H1 (cell line): Measurements from ENCODE around the gene TCERG1. TPM values are rescaled to one million over a fixed set of nuclear protein-coding genes. Genes with fewer than 3 reads are reported as not detected.

ENCODE experiments used
- CTCF ChIA-PET: fragments of 300-600 bp; sonication (Branson Sonifier 250); formaldehyde crosslinking; loops from one replicate; lab custom pipeline; 2021; ENCODE audit not compliant: partially characterized antibody; lab: Charles Lee
- POLR2A ChIA-PET: fragments of 300-600 bp; sonication (Branson Sonifier 250); formaldehyde crosslinking; loops from one replicate; lab custom pipeline; 2021; ENCODE audit warnings: inconsistent platforms; ENCODE audit not compliant: partially characterized antibody; lab: Charles Lee
- DNase-seq, 2 experiments: peaks; one replicate each; pipeline versions ENCODE4 v3.0.0 to v3.0.0-alpha.2; 2010 to 2022; ENCODE audit warnings: low spot score in 2 of 2, low read depth in 1 of 2, mixed read lengths in 1 of 2
- FAIRE-seq: peaks from 2 replicates; lab custom pipeline; 2011; peaks lifted over from hg19 to GRCh38; lab: Jason Lieb, UNC
- H2AFZ ChIP-seq: 2 replicates; pipeline ENCODE4 v1.8.1; 2012; ENCODE audit warnings: low read length, inconsistent platforms
- H2AK5ac ChIP-seq: 2 replicates; pipeline ENCODE4 v1.6.1; 2013; ENCODE audit warnings: low read depth, low read length
- H2BK120ac ChIP-seq: replicated peaks from 2 replicates; pipeline ENCODE3; 2013; ENCODE audit warnings: low read depth, low read length, inconsistent platforms
- H2BK12ac ChIP-seq: 2 replicates; pipeline ENCODE4 v1.6.1; 2013; ENCODE audit warnings: low read depth, low read length
- H2BK15ac ChIP-seq: 2 replicates; pipeline ENCODE4 v1.6.1; 2013; ENCODE audit warnings: low read length
- H2BK20ac ChIP-seq: 2 replicates; pipeline ENCODE4 v1.6.1; 2013; ENCODE audit warnings: low read length
- H2BK5ac ChIP-seq: 2 replicates; pipeline ENCODE4 v1.6.1; 2013; ENCODE audit warnings: low read depth, low read length
- H3K14ac ChIP-seq: 2 replicates; pipeline ENCODE4 v1.6.1; 2013; ENCODE audit warnings: inconsistent platforms; ENCODE audit not compliant: insufficient read length
- H3K18ac ChIP-seq: 2 replicates; pipeline ENCODE4 v1.6.1; 2013; ENCODE audit warnings: low read length; ENCODE audit errors: extremely low read depth
- H3K23ac ChIP-seq: 2 replicates; pipeline ENCODE4 v1.6.1; 2013; ENCODE audit warnings: inconsistent platforms; ENCODE audit not compliant: insufficient read length
- H3K23me2 ChIP-seq: 2 replicates; pipeline ENCODE4 v1.6.1; 2013; ENCODE audit warnings: low read depth, low read length
- H3K27ac ChIP-seq: 2 replicates; pipeline ENCODE4 v1.6.1; 2011; ENCODE audit warnings: low read depth, low read length, inconsistent platforms
- H3K27me3 ChIP-seq, 4 experiments: replicated peaks in 1 of 4; 1 replicate in 1 of 4; 2 replicates in 3 of 4; pipeline versions ENCODE4 v1.6.1 to v1.8.1; 2011 to 2013; ENCODE audit warnings: low read length in 3 of 4, mild to moderate bottlenecking in 3 of 4, inconsistent platforms in 2 of 4, mixed read lengths in 2 of 4, moderate library complexity in 1 of 4; ENCODE audit not compliant: control insufficient read depth in 3 of 4, insufficient read depth in 3 of 4; ENCODE audit errors: extremely low read depth in 1 of 4
- H3K36me3 ChIP-seq, 4 experiments: 2 replicates each; pipeline versions ENCODE4 v1.6.1 to v1.8.1; 2011 to 2013; ENCODE audit warnings: mild to moderate bottlenecking in 4 of 4, low read length in 3 of 4, moderate library complexity in 2 of 4, control low read depth in 1 of 4, inconsistent platforms in 1 of 4; ENCODE audit not compliant: insufficient read depth in 4 of 4, control insufficient read depth in 2 of 4
- H3K4ac ChIP-seq: replicated peaks from 2 replicates; pipeline ENCODE3; 2013; ENCODE audit warnings: low read length, low read depth, mixed read lengths, inconsistent platforms; ENCODE audit not compliant: insufficient read length
- H3K4me1 ChIP-seq, 4 experiments: replicated peaks in 1 of 4; 1 replicate in 1 of 4; 2 replicates in 3 of 4; pipeline versions ENCODE4 v1.6.1 to v1.8.1; 2011 to 2013; ENCODE audit warnings: low read length in 3 of 4, inconsistent platforms in 2 of 4, mixed read lengths in 1 of 4; ENCODE audit not compliant: insufficient read depth in 4 of 4, control insufficient read depth in 3 of 4
- H3K4me2 ChIP-seq, 2 experiments: 2 replicates each; pipeline versions ENCODE4 v1.6.1 to v1.8.1; 2011 to 2013; ENCODE audit warnings: low read depth in 2 of 2, low read length in 2 of 2, control low read depth in 1 of 2, inconsistent platforms in 1 of 2, mild to moderate bottlenecking in 1 of 2; ENCODE audit not compliant: insufficient read depth in 1 of 2
- H3K4me3 ChIP-seq, 4 experiments: fragments of 200-600, 300-600 bp in 1 of 4; sonication (generic), shearing (Covaris generic), sonication (Bioruptor Twin) in 1 of 4; 2 replicates each; pipeline versions ENCODE4 v1.5.1 to v1.8.1; 2011 to 2016; ENCODE audit warnings: low read length in 4 of 4, low read depth in 3 of 4, control low read depth in 2 of 4, inconsistent platforms in 2 of 4, mild to moderate bottlenecking in 2 of 4, mixed read lengths in 1 of 4, moderate library complexity in 1 of 4; ENCODE audit not compliant: insufficient read depth in 2 of 4; ENCODE audit errors: extremely low read depth in 1 of 4
- H3K56ac ChIP-seq: replicated peaks from 2 replicates; pipeline ENCODE3; 2013; ENCODE audit warnings: low read depth, mild to moderate bottlenecking, mixed read lengths, low read length, inconsistent platforms; ENCODE audit not compliant: insufficient read length
- H3K79me1 ChIP-seq: 2 replicates; pipeline ENCODE4 v1.6.1; 2013; ENCODE audit warnings: low read depth, low read length, control low read depth
- H3K79me2 ChIP-seq, 2 experiments: 2 replicates each; pipeline versions ENCODE4 v1.6.1 to v1.8.1; 2012 to 2013; ENCODE audit warnings: low read length in 2 of 2, mild to moderate bottlenecking in 2 of 2, inconsistent platforms in 1 of 2; ENCODE audit not compliant: insufficient read depth in 2 of 2, control insufficient read depth in 1 of 2
- H3K9ac ChIP-seq, 4 experiments: replicated peaks in 1 of 4; 1 replicate in 1 of 4; 2 replicates in 3 of 4; pipeline versions ENCODE4 v1.6.1 to v1.8.1; 2011 to 2013; ENCODE audit warnings: low read depth in 3 of 4, low read length in 3 of 4, control low read depth in 2 of 4, mild to moderate bottlenecking in 2 of 4, moderate library complexity in 2 of 4, inconsistent platforms in 1 of 4; ENCODE audit errors: extremely low read depth in 1 of 4
- H3K9me3 ChIP-seq, 2 experiments: 2 replicates each; pipeline versions ENCODE4 v1.6.1 to v1.8.1; 2012 to 2013; ENCODE audit warnings: mild to moderate bottlenecking in 2 of 2, moderate library complexity in 2 of 2, control low read depth in 1 of 2, inconsistent platforms in 1 of 2, low read depth in 1 of 2, low read length in 1 of 2, mixed read lengths in 1 of 2; ENCODE audit not compliant: insufficient read depth in 2 of 2
- H4K20me1 ChIP-seq, 2 experiments: replicated peaks in 1 of 2; 2 replicates each; pipeline versions ENCODE3 to v1.8.1; 2011 to 2013; ENCODE audit warnings: inconsistent platforms in 2 of 2, low read length in 2 of 2, mild to moderate bottlenecking in 1 of 2; ENCODE audit not compliant: insufficient read depth in 2 of 2, control insufficient read depth in 1 of 2
- H4K5ac ChIP-seq: 2 replicates; pipeline ENCODE4 v1.6.1; 2013; ENCODE audit warnings: low read length, low read depth, mixed read lengths, inconsistent platforms; ENCODE audit not compliant: insufficient read length
- H4K8ac ChIP-seq: 2 replicates; pipeline ENCODE4 v1.8.0; 2013; ENCODE audit warnings: mild to moderate bottlenecking, moderate library complexity, low read length, inconsistent platforms; ENCODE audit not compliant: insufficient read depth; ENCODE audit errors: extremely low read depth
- H4K91ac ChIP-seq: replicated peaks from 2 replicates; pipeline ENCODE3; 2013; ENCODE audit warnings: low read length, mixed read lengths, inconsistent platforms; ENCODE audit not compliant: insufficient read length
- CHD1 ChIP-seq: IDR thresholded peaks from 2 replicates; pipeline ENCODE4 v1.6.1; 2012; ENCODE audit warnings: low read depth, low read length, improper control_type of control experiment
- CHD2 ChIP-seq: IDR thresholded peaks from 2 replicates; pipeline ENCODE4 v1.6.1; 2012; ENCODE audit warnings: low read length, improper control_type of control experiment
- HDAC2 ChIP-seq, 2 experiments: fragments of 300-600 bp in 1 of 2; sonication (generic) in 1 of 2; IDR thresholded peaks; 2 replicates each; pipeline ENCODE4 v1.6.1; 2011 to 2012; ENCODE audit warnings: low read depth in 2 of 2, low read length in 2 of 2, mild to moderate bottlenecking in 2 of 2, moderate library complexity in 2 of 2, borderline replicate concordance in 1 of 2, inconsistent platforms in 1 of 2
- JUN ChIP-seq: IDR thresholded peaks from 2 replicates; pipeline ENCODE4 v1.6.1; 2011; ENCODE audit warnings: low read depth, mild to moderate bottlenecking, improper control_type of control experiment, low read length
- JUND ChIP-seq: IDR thresholded peaks from 2 replicates; pipeline ENCODE4 v1.6.1; 2011; ENCODE audit warnings: mild to moderate bottlenecking, improper control_type of control experiment, low read length
- PHF8 ChIP-seq: fragments of 200-600 bp; sonication (generic); conservative IDR thresholded peaks from 2 replicates; pipeline ENCODE4 v1.7.1; 2012; ENCODE audit warnings: low read depth, mild to moderate bottlenecking, inconsistent platforms, low read length, moderate library complexity
- POLR2A ChIP-seq, 2 experiments: IDR thresholded peaks; 1 replicate in 1 of 2; 2 replicates in 1 of 2; pipeline ENCODE4 v1.6.1; 2011; ENCODE audit warnings: low read depth in 2 of 2, low read length in 2 of 2, mild to moderate bottlenecking in 2 of 2; ENCODE audit errors: control extremely low read depth in 1 of 2
- POU5F1 ChIP-seq: IDR thresholded peaks from 2 replicates; pipeline ENCODE4 v1.6.1; 2011; ENCODE audit warnings: low read depth, mild to moderate bottlenecking, low read length, moderate library complexity
- RFX5 ChIP-seq: IDR thresholded peaks from 2 replicates; pipeline ENCODE4 v1.6.1; 2011; ENCODE audit warnings: low read depth, low read length, improper control_type of control experiment, borderline replicate concordance
- SP1 ChIP-seq: IDR thresholded peaks from 2 replicates; pipeline ENCODE4 v1.6.1; 2011; ENCODE audit warnings: low read depth, low read length
- SUZ12 ChIP-seq: fragments of 200-600 bp; sonication (generic); IDR thresholded peaks from 2 replicates; pipeline ENCODE4 v1.6.1; 2012; ENCODE audit warnings: mild to moderate bottlenecking, inconsistent platforms, low read length, moderate library complexity, mixed read lengths
- TAF1 ChIP-seq: IDR thresholded peaks from 2 replicates; pipeline ENCODE4 v1.6.1; 2011; ENCODE audit warnings: mild to moderate bottlenecking, low read depth, low read length
- TAF7 ChIP-seq: optimal IDR thresholded peaks from 2 replicates; pipeline ENCODE3; 2011; ENCODE audit warnings: low read depth, mild to moderate bottlenecking, inconsistent platforms, low read length, moderate library complexity, borderline replicate concordance
- YY1 ChIP-seq: IDR thresholded peaks from 2 replicates; pipeline ENCODE4 v1.6.1; 2011; ENCODE audit warnings: low read depth, mild to moderate bottlenecking, low read length
- ZNF274 ChIP-seq: IDR thresholded peaks from 2 replicates; pipeline ENCODE4 v1.7.0; 2012; ENCODE audit warnings: low read length, borderline replicate concordance; ENCODE audit errors: extremely low read depth
- WGBS, 2 experiments: shearing (Covaris generic) in 1 of 2; methylation state at CpG; one replicate each; pipeline versions ENCODE4 v1.1.6 to v1.1.7; 2013 to 2015; ENCODE audit warnings: low lambda C conversion rate in 2 of 2, mixed read lengths in 2 of 2, inconsistent platforms in 1 of 2, low coverage in 1 of 2, missing lambda C conversion rate in 1 of 2; ENCODE audit not compliant: insufficient replicate concordance in 2 of 2, insufficient coverage in 1 of 2, insufficient read length in 1 of 2; ENCODE audit errors: extremely low coverage in 1 of 2, missing lambda C conversion rate in 1 of 2; 5-methylcytosine and 5-hydroxymethylcytosine counted together
- polyA plus RNA-seq, 7 experiments: library from polyadenylated mRNA; depleted of rRNA in 3 of 7; stranded (reverse) in 5 of 7; unstranded in 2 of 7; fragments of >200 nt in 5 of 7; fragments of 200-250 nt in 2 of 7; gene quantifications; 1 replicate in 5 of 7; 2 replicates in 1 of 7; 4 replicates in 1 of 7; pipeline versions ENCODE4 v1.2.1 to v1.2.3, GENCODE V29; 2011 to 2013; ENCODE audit warnings: missing spikeins in 2 of 7, mixed read lengths in 2 of 7
- total RNA-seq: library from RNA; stranded (reverse); fragmentation: NEBNext Ultra II Directional; extraction: Animal tissue kit (Norgen Biotek cat#: 25700); gene quantifications from 2 replicates; pipeline ENCODE4 v1.2.1, GENCODE V29; 2021
- TF ChIP-seq, protein P1 (sequence below): IDR thresholded peaks from 2 replicates; pipeline ENCODE4 v1.6.1; 2012; ENCODE audit warnings: inconsistent platforms

Gene TCERG1
- total and polyA plus RNA-seq, 2 of the 8 experiments (the other 6 are each of a cell fraction or from before 2014, with no cell fraction given): 105 to 122 TPM

DNA sequence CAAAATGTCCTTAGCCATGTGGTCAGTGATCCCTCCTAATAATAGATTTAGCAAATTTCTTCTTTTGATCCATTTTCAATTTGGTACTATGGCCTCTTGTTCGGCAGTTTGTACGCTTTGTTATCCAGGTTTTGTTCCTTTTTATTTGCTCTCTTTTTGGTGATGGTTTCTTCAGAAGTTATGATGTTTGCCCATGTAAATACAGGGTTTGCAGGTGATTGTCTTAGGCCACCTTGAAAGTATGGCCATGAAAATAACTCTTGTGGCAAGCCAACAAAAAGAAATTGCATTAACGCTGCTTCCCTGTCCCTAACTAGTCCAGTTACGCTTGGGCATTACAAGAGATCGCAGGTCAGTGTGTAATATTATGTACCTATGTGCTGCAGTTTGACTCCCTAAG lies 60.3 kb downstream of the TCERG1 start:
- Histone ChIP-seq H3K9me3 (no peaks in the 10 kb centered on the region), H4K8ac (no peak overlapping the region), H3K4ac (no peak overlapping the region), H3K27ac (no peak overlapping the region), H3K23me2 (no peaks in the 10 kb centered on the region), H3K56ac (no peak overlapping the region), H4K91ac (no peak overlapping the region), H3K79me2 (no peaks in the 10 kb centered on the region), H4K20me1 (peaks cover 0 to 2% of the 10 kb centered on the region in 2 experiments), H2AFZ (no peak overlapping the region), H3K36me3 (peaks cover 12 to 79% (median 49%) of the 10 kb centered on the region in 4 experiments), H2BK120ac (no peak overlapping the region), H3K9ac (no peak overlapping the region), H2BK15ac (no peak overlapping the region), H3K4me2 (no peak overlapping the region), H3K4me3 (no peak overlapping the region), H2BK5ac (no peak overlapping the region), H4K5ac (no peak overlapping the region), H2AK5ac (no peak overlapping the region), H3K27me3 (no peaks in the 10 kb centered on the region), H2BK20ac (no peak overlapping the region), H3K79me1 (no peaks in the 10 kb centered on the region), H3K18ac (no peak overlapping the region), H2BK12ac (no peak overlapping the region), H3K23ac (no peak overlapping the region), H3K4me1 (no peaks in the 10 kb centered on the region), H3K14ac (no peak overlapping the region)
- POLR2A ChIA-PET: no interaction called here
- WGBS, 2 experiments: 96% methylated on average over 5 of the region's 5 CpGs; no CpG with 5 or more reads in 1 of the 2 experiments
- no peak for DNase-seq
- CTCF ChIA-PET: interaction anchor here (0.7 kb wide), 1 partner anchor 183 kb away, joined by 3 read pairs; no protein-coding TSS in a partner anchor
- no peak for TF ChIP-seq ZNF274
- TF ChIP-seq POLR2A (IDR thresholded peaks at IDR 0.05; ENCODE audit: control extremely low read depth in 1 of 2, low read depth in 2 of 2, low read length in 2 of 2): no peak
- no peak for TF ChIP-seq CHD2
- no peak for TF ChIP-seq YY1
- no peak for TF ChIP-seq JUN
- no peak for TF ChIP-seq RFX5
- no peak for TF ChIP-seq HDAC2 (IDR thresholded peaks at IDR 0.05; ENCODE audit: borderline replicate concordance in 1 of 2, low read depth in 2 of 2, low read length in 2 of 2)
- TF ChIP-seq PHF8: no peak
- no peak for TF ChIP-seq JUND
- no peak for TF ChIP-seq SUZ12
- no peak for TF ChIP-seq TAF7
- TF ChIP-seq TAF1: no peak
- TF ChIP-seq, protein P1, sequence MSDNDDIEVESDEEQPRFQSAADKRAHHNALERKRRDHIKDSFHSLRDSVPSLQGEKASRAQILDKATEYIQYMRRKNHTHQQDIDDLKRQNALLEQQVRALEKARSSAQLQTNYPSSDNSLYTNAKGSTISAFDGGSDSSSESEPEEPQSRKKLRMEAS: no peak
- no peak for TF ChIP-seq SP1
- no peak for TF ChIP-seq CHD1
- no peak for TF ChIP-seq POU5F1
- no peak for FAIRE-seq
